AG04450 (cell line): ENCODE data around the gene ABCC5. TPM values are rescaled to one million over a fixed set of nuclear protein-coding genes. Genes with fewer than 3 reads are reported as not detected.
"Not testable (repeated sequence)": the region's sequence is repeated elsewhere in the genome, so short reads cannot be mapped to it uniquely, and the experiment has no call there.

ENCODE experiments used
- CTCF ChIA-PET: fragments of 300-600, 350-600 bp; formaldehyde crosslinking; extraction: SDS; loops from one replicate; lab custom pipeline; 2022; ENCODE audit warnings: antibody characterized with exemption, inconsistent platforms; lab: Charles Lee
- POLR2A ChIA-PET: fragments of 350-600 bp; formaldehyde crosslinking; extraction: SDS; loops from one replicate; lab custom pipeline; 2021; ENCODE audit warnings: antibody characterized with exemption, inconsistent platforms; lab: Yijun Ruan, JAX
- DNase-seq: peaks from one replicate; pipeline ENCODE4 v3.0.0-alpha.2; 2011; ENCODE audit warnings: low read depth, low spot score
- H3K27ac ChIP-seq: one replicate; pipeline ENCODE4 v1.5.1; 2012; ENCODE audit warnings: low read depth, low read length, control low read depth
- H3K27me3 ChIP-seq: one replicate; pipeline ENCODE4 v1.6.0; 2012; ENCODE audit warnings: low read length; ENCODE audit not compliant: control insufficient read depth, insufficient read depth
- H3K4me3 ChIP-seq: 2 replicates; pipeline ENCODE4 v1.5.1; 2011; ENCODE audit warnings: mild to moderate bottlenecking, low read depth, low read length, control low read depth
- H3K9me3 ChIP-seq: 2 replicates; pipeline ENCODE4 v1.5.1; 2012; ENCODE audit warnings: low read length; ENCODE audit not compliant: control insufficient read depth, insufficient read depth
- CTCF ChIP-seq: IDR thresholded peaks from 2 replicates; pipeline ENCODE4 v1.5.1; 2011; ENCODE audit warnings: low read depth, low read length, control low read depth, inconsistent platforms
- polyA plus RNA-seq: library from polyadenylated mRNA; depleted of rRNA; stranded (reverse); fragments of >200 nt; gene quantifications from 2 replicates; pipeline ENCODE4 v1.2.3, GENCODE V29; 2011

The ABCC5 gene
- polyA plus RNA-seq, 1 experiment = 30.6 TPM

GRCh38 chr3:184040010-184040409 is 22.3 kb upstream of the ABCC5 start:
- Histone ChIP-seq H3K27me3 (peaks cover 4% of the 10 kb centered on the region), H3K27ac (no peak overlapping the region), H3K4me3 (no peak overlapping the region), H3K9me3 (no peaks in the 10 kb centered on the region)
- DNase-seq = no peak
- ChIA-PET POLR2A (no interaction called here), CTCF (interaction anchor here (0.6 to 1.8 kb wide), 7 partner anchors 10 to 214 kb away, joined by 3 to 7 read pairs (median 3); no protein-coding TSS in a partner anchor)
- TF ChIP-seq CTCF = peak; percentile 56

- Histone ChIP-seq H3K9me3 (no peaks in the 10 kb centered on the region), H3K4me3 (no peak overlapping the region), H3K27me3 (peaks cover 4% of the 10 kb centered on the region), H3K27ac (no peak overlapping the region)
- CTCF ChIA-PET = interaction anchor here (0.6 to 1.8 kb wide), 7 partner anchors 9 to 215 kb away, joined by 3 to 7 read pairs (median 3); no protein-coding TSS in a partner anchor
- POLR2A ChIA-PET = no interaction called here
- DNase-seq = no peak
- TF ChIP-seq CTCF = no peak
Measured at GRCh38 chr3:184039414-184039813, 21.7 kb upstream of the ABCC5 start.

DNA sequence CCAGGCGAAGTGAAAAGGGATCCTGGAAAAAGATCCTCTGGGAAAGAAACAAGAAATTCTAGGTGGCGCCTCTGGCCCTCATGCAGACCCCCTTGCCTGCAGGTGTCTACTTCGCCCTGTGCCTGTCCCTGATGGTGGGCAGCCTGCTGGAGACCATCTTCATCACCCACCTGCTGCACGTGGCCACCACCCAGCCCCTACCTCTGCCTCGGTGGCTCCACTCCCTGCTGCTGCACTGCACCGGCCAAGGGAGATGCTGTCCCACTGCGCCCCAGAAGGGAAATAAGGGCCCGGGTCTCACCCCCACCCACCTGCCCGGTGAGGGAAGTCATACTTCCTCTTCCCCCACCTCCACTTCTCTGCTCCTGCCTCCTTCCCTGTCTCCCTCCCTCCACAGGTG is 20.6 kb upstream of the ABCC5 start:
- CTCF ChIA-PET, H3K4me3 ChIP-seq, H3K27me3 ChIP-seq, H3K27ac ChIP-seq, H3K9me3 ChIP-seq, DNase-seq, POLR2A ChIA-PET: not testable (repeated sequence)

DNA sequence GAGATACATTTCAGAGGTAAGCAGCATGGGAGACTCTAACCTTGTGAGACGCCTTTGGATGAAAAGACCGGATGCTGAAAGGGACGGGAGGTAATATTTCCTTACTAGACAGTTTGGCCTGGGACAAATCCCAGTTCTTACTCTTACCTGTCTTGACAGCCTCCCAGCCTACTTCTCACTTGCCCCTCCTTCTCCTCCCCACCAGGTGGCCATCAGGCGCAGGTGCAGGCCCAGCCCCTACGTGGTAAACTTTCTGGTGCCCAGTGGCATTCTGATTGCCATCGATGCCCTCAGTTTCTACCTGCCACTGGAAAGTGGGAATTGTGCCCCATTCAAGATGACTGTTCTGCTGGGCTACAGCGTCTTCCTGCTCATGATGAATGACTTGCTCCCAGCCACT is 20.1 kb upstream of the ABCC5 start:
- ChIA-PET POLR2A (no interaction called here), CTCF (no interaction called here)
- H3K27me3 ChIP-seq = no peaks in the 10 kb centered on the region
- DNase-seq = no peak
- H3K27ac ChIP-seq = no peak overlapping the region
- no peak for TF ChIP-seq CTCF
- H3K9me3 ChIP-seq = no peaks in the 10 kb centered on the region
- H3K4me3 ChIP-seq = no peak overlapping the region

GRCh38 chr3:184031187-184031792 is 13.6 kb upstream of the ABCC5 start, which contains the start of gene HTR3D:
Gene HTR3D, plus strand, starts transcription at chr3:184031742. Its CDS starts 0 bp downstream, at chr3:184031742.
- H3K27ac ChIP-seq = no peak within 1 kb of the TSS
- ChIA-PET POLR2A (no interaction called here), CTCF (interaction anchor here (0.6 kb wide), 1 partner anchor 194 kb away, joined by 3 read pairs; no protein-coding TSS in a partner anchor)
- no peaks in the 10 kb centered on the region for H3K27me3 ChIP-seq
- no peaks in the 10 kb centered on the region for H3K9me3 ChIP-seq
- DNase-seq = no peak
- H3K4me3 ChIP-seq = no peak within 1 kb of the TSS
- TF ChIP-seq CTCF = no peak
